ENCODE results near the gene ENDOU.

ENDOU gene

DNA sequence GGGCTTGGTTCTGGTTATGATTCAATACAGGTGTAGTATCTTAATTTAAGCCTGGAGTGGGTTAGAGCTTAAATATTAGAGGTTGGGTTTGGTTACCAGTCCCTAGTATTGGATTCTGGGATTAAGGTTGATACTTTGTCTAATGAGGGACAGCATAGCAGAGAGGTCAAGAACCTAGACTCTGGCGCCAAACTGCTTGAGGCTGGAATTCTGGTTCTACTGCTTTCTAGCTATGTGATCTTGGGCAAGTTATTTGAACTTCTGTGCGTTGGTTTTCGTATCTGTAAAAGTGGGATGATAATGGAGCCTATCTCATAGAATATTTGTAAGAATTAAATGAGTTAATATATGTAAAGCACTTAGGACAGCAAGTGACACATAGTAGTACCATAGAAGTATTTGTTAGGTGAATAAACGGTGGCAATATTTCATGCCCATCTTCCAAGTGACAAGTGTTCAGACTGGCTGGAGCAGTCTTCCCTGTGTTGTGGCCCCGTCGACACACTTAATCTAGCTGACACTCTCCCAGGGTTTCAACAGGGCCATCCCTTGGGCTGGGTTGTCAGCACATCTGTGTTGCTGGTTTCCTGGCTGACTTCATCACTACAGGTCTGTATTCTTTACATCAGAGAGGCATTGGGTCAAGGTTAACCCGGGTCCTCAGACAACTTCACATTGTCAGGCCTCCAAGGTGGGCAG lies 3.0 kb downstream of the ENDOU start:
- TF ChIP-seq, protein P1, sequence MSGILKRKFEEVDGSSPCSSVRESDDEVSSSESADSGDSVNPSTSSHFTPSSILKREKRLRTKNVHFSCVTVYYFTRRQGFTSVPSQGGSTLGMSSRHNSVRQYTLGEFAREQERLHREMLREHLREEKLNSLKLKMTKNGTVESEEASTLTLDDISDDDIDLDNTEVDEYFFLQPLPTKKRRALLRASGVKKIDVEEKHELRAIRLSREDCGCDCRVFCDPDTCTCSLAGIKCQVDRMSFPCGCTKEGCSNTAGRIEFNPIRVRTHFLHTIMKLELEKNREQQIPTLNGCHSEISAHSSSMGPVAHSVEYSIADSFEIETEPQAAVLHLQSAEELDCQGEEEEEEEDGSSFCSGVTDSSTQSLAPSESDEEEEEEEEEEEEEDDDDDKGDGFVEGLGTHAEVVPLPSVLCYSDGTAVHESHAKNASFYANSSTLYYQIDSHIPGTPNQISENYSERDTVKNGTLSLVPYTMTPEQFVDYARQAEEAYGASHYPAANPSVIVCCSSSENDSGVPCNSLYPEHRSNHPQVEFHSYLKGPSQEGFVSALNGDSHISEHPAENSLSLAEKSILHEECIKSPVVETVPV (CRISPR knock-in tag; IDR thresholded peaks at IDR 0.05): no peak
- TF ChIP-seq ARNTL (CRISPR knock-in tag; IDR thresholded peaks at IDR 0.05; ENCODE audit: borderline replicate concordance, low read depth) (no peak), ZNF8 (CRISPR knock-in tag; IDR thresholded peaks at IDR 0.05) (no peak), ZFP3 (CRISPR knock-in tag; IDR thresholded peaks at IDR 0.05) (no peak), ESRRG (CRISPR knock-in tag; IDR thresholded peaks at IDR 0.05) (no peak), ZFP30 (CRISPR knock-in tag; IDR thresholded peaks at IDR 0.05) (no peak)
- TF ChIP-seq, protein P2, sequence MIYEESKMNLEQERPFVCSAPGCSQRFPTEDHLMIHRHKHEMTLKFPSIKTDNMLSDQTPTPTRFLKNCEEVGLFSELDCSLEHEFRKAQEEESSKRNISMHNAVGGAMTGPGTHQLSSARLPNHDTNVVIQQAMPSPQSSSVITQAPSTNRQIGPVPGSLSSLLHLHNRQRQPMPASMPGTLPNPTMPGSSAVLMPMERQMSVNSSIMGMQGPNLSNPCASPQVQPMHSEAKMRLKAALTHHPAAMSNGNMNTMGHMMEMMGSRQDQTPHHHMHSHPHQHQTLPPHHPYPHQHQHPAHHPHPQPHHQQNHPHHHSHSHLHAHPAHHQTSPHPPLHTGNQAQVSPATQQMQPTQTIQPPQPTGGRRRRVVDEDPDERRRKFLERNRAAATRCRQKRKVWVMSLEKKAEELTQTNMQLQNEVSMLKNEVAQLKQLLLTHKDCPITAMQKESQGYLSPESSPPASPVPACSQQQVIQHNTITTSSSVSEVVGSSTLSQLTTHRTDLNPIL (CRISPR knock-in tag; IDR thresholded peaks at IDR 0.05; ENCODE audit: low read depth): no peak
- ATAC-seq: no peak

DNA sequence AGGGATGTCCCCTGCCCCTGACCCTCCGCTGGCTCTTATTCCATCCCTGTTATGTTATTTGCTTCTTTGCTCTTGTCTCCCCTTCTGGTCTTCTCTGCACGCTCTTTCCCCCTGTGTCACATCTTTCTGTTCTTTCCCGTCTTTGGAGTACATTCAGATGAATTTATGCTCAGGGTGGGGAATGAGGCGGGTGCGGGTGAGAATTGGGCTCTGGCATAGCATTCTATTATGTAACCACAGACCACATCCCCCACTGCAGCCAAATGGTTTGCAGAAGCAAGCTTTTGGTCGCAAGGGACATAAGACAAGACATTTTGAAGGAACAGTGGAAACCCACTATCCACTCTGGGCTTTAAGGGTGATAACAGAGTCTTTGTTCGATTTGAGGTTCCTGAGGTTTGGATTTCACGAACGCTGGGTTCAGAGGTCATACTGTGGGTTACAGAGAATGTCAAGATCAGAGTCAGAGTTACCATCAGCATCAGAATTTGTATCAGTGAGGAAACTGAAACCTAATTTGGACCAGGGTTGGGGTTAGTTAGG lies 3.8 kb downstream of the ENDOU start:
- ATAC-seq: no peak
- TF ChIP-seq, protein P3, sequence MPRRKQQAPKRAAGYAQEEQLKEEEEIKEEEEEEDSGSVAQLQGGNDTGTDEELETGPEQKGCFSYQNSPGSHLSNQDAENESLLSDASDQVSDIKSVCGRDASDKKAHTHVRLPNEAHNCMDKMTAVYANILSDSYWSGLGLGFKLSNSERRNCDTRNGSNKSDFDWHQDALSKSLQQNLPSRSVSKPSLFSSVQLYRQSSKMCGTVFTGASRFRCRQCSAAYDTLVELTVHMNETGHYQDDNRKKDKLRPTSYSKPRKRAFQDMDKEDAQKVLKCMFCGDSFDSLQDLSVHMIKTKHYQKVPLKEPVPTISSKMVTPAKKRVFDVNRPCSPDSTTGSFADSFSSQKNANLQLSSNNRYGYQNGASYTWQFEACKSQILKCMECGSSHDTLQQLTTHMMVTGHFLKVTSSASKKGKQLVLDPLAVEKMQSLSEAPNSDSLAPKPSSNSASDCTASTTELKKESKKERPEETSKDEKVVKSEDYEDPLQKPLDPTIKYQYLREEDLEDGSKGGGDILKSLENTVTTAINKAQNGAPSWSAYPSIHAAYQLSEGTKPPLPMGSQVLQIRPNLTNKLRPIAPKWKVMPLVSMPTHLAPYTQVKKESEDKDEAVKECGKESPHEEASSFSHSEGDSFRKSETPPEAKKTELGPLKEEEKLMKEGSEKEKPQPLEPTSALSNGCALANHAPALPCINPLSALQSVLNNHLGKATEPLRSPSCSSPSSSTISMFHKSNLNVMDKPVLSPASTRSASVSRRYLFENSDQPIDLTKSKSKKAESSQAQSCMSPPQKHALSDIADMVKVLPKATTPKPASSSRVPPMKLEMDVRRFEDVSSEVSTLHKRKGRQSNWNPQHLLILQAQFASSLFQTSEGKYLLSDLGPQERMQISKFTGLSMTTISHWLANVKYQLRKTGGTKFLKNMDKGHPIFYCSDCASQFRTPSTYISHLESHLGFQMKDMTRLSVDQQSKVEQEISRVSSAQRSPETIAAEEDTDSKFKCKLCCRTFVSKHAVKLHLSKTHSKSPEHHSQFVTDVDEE (CRISPR knock-in tag; IDR thresholded peaks at IDR 0.05): no peak
- TF ChIP-seq ZNF8 (CRISPR knock-in tag; IDR thresholded peaks at IDR 0.05) (no peak), OSR1 (CRISPR knock-in tag; IDR thresholded peaks at IDR 0.05) (no peak), BACH2 (CRISPR knock-in tag; IDR thresholded peaks at IDR 0.05; ENCODE audit: borderline replicate concordance) (no peak), ZNF70 (CRISPR knock-in tag; IDR thresholded peaks at IDR 0.05) (no peak), TCF4 (CRISPR knock-in tag; IDR thresholded peaks at IDR 0.05; ENCODE audit: borderline replicate concordance) (no peak), ZFP30 (CRISPR knock-in tag; IDR thresholded peaks at IDR 0.05) (no peak), ARNTL (CRISPR knock-in tag; IDR thresholded peaks at IDR 0.05; ENCODE audit: borderline replicate concordance, low read depth) (no peak), TOX (CRISPR knock-in tag; IDR thresholded peaks at IDR 0.05; ENCODE audit: borderline replicate concordance) (no peak), PPARA (CRISPR knock-in tag; IDR thresholded peaks at IDR 0.05; ENCODE audit: borderline replicate concordance) (no peak), ESRRG (CRISPR knock-in tag; IDR thresholded peaks at IDR 0.05) (no peak), ISL1 (CRISPR knock-in tag; IDR thresholded peaks at IDR 0.05) (no peak), ZFP3 (CRISPR knock-in tag; IDR thresholded peaks at IDR 0.05) (no peak), RARB (CRISPR knock-in tag; IDR thresholded peaks at IDR 0.05) (no peak)
- TF ChIP-seq, protein P1 (CRISPR knock-in tag; IDR thresholded peaks at IDR 0.05): no peak
- TF ChIP-seq, protein P4, sequence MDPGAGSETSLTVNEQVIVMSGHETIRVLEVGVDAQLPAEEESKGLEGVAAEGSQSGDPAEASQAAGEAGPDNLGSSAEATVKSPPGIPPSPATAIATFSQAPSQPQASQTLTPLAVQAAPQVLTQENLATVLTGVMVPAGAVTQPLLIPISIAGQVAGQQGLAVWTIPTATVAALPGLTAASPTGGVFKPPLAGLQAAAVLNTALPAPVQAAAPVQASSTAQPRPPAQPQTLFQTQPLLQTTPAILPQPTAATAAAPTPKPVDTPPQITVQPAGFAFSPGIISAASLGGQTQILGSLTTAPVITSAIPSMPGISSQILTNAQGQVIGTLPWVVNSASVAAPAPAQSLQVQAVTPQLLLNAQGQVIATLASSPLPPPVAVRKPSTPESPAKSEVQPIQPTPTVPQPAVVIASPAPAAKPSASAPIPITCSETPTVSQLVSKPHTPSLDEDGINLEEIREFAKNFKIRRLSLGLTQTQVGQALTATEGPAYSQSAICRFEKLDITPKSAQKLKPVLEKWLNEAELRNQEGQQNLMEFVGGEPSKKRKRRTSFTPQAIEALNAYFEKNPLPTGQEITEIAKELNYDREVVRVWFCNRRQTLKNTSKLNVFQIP (CRISPR knock-in tag; IDR thresholded peaks at IDR 0.05; ENCODE audit: borderline replicate concordance, low read depth): no peak
- TF ChIP-seq, protein P5, sequence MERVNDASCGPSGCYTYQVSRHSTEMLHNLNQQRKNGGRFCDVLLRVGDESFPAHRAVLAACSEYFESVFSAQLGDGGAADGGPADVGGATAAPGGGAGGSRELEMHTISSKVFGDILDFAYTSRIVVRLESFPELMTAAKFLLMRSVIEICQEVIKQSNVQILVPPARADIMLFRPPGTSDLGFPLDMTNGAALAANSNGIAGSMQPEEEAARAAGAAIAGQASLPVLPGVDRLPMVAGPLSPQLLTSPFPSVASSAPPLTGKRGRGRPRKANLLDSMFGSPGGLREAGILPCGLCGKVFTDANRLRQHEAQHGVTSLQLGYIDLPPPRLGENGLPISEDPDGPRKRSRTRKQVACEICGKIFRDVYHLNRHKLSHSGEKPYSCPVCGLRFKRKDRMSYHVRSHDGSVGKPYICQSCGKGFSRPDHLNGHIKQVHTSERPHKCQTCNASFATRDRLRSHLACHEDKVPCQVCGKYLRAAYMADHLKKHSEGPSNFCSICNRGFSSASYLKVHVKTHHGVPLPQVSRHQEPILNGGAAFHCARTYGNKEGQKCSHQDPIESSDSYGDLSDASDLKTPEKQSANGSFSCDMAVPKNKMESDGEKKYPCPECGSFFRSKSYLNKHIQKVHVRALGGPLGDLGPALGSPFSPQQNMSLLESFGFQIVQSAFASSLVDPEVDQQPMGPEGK (CRISPR knock-in tag; IDR thresholded peaks at IDR 0.05; ENCODE audit: borderline replicate concordance): no peak
- TF ChIP-seq, protein P2 (CRISPR knock-in tag; IDR thresholded peaks at IDR 0.05; ENCODE audit: low read depth): no peak

Data from SK-N-SH treated with all-trans-retinoic acid at 6 μM for 48 hours (cell line).